Fibroblast of skin of right biceps (primary cell): ENCODE data around the gene STK17B.

Experiments used
- DNase-seq: peaks from one replicate; pipeline ENCODE4 v3.0.0-alpha.2; 2013

Gene STK17B

GRCh38 chr2:196183528-196184231 lies 12.3 kb upstream of the STK17B start:
- no peak for DNase-seq

- no peak for DNase-seq
Measured at GRCh38 chr2:196183172-196183473, 11.7 kb upstream of the STK17B start.

- DNase-seq = no peak
Measured at GRCh38 chr2:196182439-196183171, 11.2 kb upstream of the STK17B start.

- DNase-seq = no peak
Measured at GRCh38 chr2:196181484-196181883, 10.1 kb upstream of the STK17B start.

GRCh38 chr2:196177124-196177523 lies 5.7 kb upstream of the STK17B start:
- no peak for DNase-seq

GRCh38 chr2:196176142-196176738 lies 4.9 kb upstream of the STK17B start:
- no peak for DNase-seq

- DNase-seq = no peak
Measured at GRCh38 chr2:196174404-196174803, 3.0 kb upstream of the STK17B start.

- no peak for DNase-seq
Measured at GRCh38 chr2:196173505-196173904, 2.1 kb upstream of the STK17B start.

GRCh38 chr2:196172951-196173350 lies 1.6 kb upstream of the STK17B start:
- no peak for DNase-seq

- DNase-seq = no peak
Measured at GRCh38 chr2:196171946-196172345, 568 bp upstream of the STK17B start.

- DNase-seq = peak; percentile 56
Measured at GRCh38 chr2:196170606-196171247, 651 bp downstream of the STK17B start.

GRCh38 chr2:196170213-196170605 lies 1.2 kb downstream of the STK17B start:
- DNase-seq = peak; percentile 44

- no peak for DNase-seq
Measured at GRCh38 chr2:196169516-196169915, 1.9 kb downstream of the STK17B start.

GRCh38 chr2:196168181-196168580 lies 3.2 kb downstream of the STK17B start:
- peak; percentile 66 for DNase-seq

GRCh38 chr2:196167666-196168065 lies 3.7 kb downstream of the STK17B start:
- DNase-seq = no peak

- peak; percentile 91 for DNase-seq
Measured at GRCh38 chr2:196166876-196167275, 4.5 kb downstream of the STK17B start.

GRCh38 chr2:196165016-196165415 lies 6.4 kb downstream of the STK17B start:
- no peak for DNase-seq

GRCh38 chr2:196163285-196163684 lies 8.1 kb downstream of the STK17B start:
- no peak for DNase-seq

- DNase-seq = no peak
Measured at GRCh38 chr2:196162586-196163175, 8.7 kb downstream of the STK17B start.

GRCh38 chr2:196160946-196161345 lies 10.4 kb downstream of the STK17B start:
- no peak for DNase-seq

GRCh38 chr2:196160101-196160500 lies 11.3 kb downstream of the STK17B start:
- DNase-seq = peak; percentile 93

- DNase-seq = no peak
Measured at GRCh38 chr2:196159221-196159892, 12.0 kb downstream of the STK17B start.

- DNase-seq = no peak
Measured at GRCh38 chr2:196155575-196155974, 15.8 kb downstream of the STK17B start.
